Esophagus muscularis mucosa (tissue), 4 donors: Measurements from ENCODE around the gene XRCC4.

ENCODE experiments used
- EP300 ChIP-seq: sonication (generic); formaldehyde crosslinking; IDR thresholded peaks from one replicate; pipeline ENCODE4 v1.6.1; 2017; ENCODE audit warnings: antibody characterized with exemption
- POLR2A ChIP-seq: fragments of 450-650 bp; IDR thresholded peaks from one replicate; pipeline ENCODE4 v1.6.1; 2017; ENCODE audit warnings: antibody characterized with exemption, moderate library complexity, mild to moderate bottlenecking, low read depth
- TF ChIP-seq, protein P1 (sequence below), 3 experiments: fragments of 200-600 bp in 2 of 3; fragments of 450-650 bp in 1 of 3; sonication (generic) in 2 of 3; IDR thresholded peaks; one replicate each; pipeline ENCODE4 v1.5.1; 2017 to 2019; ENCODE audit warnings: antibody characterized with exemption in 3 of 3, mild to moderate bottlenecking in 2 of 3, moderate library complexity in 1 of 3

DNA sequence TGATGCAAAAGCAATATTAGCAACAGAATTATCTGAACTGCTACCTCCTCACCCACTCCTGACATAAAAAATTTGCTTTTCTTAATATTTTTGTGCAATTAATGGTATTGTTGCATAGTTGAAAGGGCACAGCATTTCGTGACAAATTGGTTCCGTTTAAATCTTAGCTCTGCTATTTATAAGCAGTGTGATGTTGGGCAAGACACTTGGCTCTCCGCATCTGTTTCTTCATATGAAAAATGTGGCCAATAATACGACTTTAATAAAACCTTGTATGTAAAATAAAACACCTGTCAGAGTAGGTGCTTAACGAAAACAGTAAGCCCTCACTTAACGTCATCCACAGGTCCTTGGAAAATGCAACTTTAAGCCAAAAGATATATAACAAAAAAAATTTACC, 4.4 kb upstream of the XRCC4 start:
- TF ChIP-seq, protein P1, sequence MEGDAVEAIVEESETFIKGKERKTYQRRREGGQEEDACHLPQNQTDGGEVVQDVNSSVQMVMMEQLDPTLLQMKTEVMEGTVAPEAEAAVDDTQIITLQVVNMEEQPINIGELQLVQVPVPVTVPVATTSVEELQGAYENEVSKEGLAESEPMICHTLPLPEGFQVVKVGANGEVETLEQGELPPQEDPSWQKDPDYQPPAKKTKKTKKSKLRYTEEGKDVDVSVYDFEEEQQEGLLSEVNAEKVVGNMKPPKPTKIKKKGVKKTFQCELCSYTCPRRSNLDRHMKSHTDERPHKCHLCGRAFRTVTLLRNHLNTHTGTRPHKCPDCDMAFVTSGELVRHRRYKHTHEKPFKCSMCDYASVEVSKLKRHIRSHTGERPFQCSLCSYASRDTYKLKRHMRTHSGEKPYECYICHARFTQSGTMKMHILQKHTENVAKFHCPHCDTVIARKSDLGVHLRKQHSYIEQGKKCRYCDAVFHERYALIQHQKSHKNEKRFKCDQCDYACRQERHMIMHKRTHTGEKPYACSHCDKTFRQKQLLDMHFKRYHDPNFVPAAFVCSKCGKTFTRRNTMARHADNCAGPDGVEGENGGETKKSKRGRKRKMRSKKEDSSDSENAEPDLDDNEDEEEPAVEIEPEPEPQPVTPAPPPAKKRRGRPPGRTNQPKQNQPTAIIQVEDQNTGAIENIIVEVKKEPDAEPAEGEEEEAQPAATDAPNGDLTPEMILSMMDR (IDR thresholded peaks at IDR 0.05): no peak
- TF ChIP-seq POLR2A: no peak
- TF ChIP-seq EP300: no peak
